ENCODE data around the gene ZBTB18.

ZBTB18 gene

DNA sequence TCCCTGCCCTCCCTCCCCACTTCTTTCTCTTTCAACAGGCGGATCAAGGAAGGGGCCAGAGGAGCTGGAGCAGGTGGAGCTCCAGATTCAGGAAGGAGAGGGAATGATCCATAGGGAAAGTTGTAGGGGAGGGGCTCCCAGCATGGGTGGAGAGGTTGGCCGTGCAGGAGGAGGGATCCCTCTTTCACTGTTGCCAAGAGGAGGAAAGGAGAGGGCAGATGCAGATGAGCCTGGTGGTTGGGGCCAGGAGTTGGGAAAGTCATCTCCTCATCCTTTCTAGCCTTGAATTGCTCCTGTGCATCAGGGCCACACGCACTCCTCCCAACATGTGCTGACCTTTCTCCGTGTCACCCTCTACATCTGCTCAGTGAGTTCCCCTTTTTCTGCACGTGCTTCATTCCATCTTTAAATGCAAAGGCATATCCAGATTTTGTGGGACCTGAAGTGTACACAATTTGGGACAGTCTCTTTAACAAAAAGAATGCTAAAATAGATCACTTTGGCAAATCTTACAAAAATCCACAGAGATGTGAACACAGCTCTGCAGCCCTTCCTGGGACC, 32.4 kb downstream of the ZBTB18 start:
- in situ Hi-C loops (cut with MboI; ENCODE audit: low pct_unique_long_range_greater_than_20kb, low sequenced_read_pairs, unreplicated experiment), result no loop called here
- DNase-seq (ENCODE audit: low spot score), result no peak

DNA sequence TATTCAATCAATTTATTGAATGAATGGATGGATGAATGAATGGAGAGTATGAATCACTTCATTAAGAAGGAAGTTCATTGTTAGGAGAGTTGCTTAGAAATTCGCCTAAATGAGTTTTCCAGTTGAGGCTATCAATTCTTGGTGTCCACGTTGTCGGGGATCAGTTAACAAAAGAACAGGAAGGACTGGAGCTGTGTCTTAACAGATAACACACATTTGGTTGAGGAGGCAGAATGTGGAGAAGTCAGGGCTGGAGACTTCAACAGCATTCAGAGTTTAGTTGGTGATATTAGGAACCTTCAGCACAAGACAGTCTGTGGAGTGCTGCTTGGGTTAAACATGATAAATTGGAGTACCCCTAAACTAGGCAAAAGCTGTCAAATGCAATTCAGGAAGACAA, 33.7 kb downstream of the ZBTB18 start:
- TF ChIP-seq, protein P1, sequence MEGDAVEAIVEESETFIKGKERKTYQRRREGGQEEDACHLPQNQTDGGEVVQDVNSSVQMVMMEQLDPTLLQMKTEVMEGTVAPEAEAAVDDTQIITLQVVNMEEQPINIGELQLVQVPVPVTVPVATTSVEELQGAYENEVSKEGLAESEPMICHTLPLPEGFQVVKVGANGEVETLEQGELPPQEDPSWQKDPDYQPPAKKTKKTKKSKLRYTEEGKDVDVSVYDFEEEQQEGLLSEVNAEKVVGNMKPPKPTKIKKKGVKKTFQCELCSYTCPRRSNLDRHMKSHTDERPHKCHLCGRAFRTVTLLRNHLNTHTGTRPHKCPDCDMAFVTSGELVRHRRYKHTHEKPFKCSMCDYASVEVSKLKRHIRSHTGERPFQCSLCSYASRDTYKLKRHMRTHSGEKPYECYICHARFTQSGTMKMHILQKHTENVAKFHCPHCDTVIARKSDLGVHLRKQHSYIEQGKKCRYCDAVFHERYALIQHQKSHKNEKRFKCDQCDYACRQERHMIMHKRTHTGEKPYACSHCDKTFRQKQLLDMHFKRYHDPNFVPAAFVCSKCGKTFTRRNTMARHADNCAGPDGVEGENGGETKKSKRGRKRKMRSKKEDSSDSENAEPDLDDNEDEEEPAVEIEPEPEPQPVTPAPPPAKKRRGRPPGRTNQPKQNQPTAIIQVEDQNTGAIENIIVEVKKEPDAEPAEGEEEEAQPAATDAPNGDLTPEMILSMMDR (IDR thresholded peaks at IDR 0.05; ENCODE audit: extremely low read depth, insufficient read depth, missing control alignments), result no peak
- DNase-seq (ENCODE audit: low spot score), result no peak
- in situ Hi-C loops (cut with MboI; ENCODE audit: low pct_unique_long_range_greater_than_20kb, low sequenced_read_pairs, unreplicated experiment), result no loop called here

More for the DNA sequence above, 32.4 kb downstream of the ZBTB18 start:
- TF ChIP-seq, protein P1 (IDR thresholded peaks at IDR 0.05; ENCODE audit: extremely low read depth, insufficient read depth, missing control alignments), result no peak

DNA sequence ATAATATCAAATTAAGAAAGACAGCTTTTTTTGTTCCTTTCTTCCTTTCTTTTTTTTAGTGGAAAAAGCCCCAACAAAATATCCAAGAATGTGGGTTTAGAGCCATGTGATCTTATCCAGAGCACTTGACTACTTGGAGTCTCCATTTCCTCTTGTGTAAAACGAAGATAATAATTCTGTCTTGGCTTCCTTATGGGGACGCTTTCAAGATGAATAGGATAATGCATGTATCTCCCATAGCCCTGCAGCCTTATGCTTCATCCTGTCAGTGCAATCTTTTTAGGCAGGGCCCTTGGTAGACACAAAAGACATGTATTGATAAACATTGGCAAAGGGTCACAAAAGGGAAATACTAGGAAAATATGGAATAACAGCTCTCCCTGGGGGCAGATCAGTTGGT, 34.8 kb downstream of the ZBTB18 start:
- TF ChIP-seq, protein P1 (IDR thresholded peaks at IDR 0.05; ENCODE audit: extremely low read depth, insufficient read depth, missing control alignments), result no peak
- in situ Hi-C loops (cut with MboI; ENCODE audit: low pct_unique_long_range_greater_than_20kb, low sequenced_read_pairs, unreplicated experiment), result no loop called here
- DNase-seq (ENCODE audit: low spot score), result no peak

DNA sequence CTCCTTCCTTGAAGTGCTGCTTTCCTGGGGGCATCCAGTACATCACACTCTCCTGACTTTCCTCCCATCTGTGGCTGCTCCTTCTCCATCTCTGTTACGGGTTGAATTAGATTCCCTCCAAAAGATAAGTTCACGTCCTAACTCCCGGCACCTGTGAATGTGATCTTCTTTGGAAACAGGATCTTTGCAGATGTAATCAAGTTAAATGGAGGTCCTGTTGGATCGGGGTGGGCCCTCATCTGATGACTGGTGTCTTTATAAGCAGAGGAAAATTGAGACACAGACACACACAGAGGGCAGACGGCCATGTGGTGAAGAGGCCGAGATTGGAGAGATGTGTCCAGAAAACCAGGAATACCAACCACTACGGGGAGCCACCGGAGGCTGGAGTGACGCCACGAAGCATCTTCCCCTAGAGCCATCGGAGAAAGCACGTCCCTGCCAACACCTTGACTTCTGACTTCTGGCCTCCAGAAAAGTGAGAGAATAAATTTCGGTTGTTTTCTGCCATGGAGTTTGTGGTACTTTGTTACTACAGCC, 36.0 kb downstream of the ZBTB18 start:
- in situ Hi-C loops (cut with MboI; ENCODE audit: low pct_unique_long_range_greater_than_20kb, low sequenced_read_pairs, unreplicated experiment), result no loop called here
- no peak for DNase-seq (ENCODE audit: low spot score)
- TF ChIP-seq, protein P1 (IDR thresholded peaks at IDR 0.05; ENCODE audit: extremely low read depth, insufficient read depth, missing control alignments), result no peak

DNA sequence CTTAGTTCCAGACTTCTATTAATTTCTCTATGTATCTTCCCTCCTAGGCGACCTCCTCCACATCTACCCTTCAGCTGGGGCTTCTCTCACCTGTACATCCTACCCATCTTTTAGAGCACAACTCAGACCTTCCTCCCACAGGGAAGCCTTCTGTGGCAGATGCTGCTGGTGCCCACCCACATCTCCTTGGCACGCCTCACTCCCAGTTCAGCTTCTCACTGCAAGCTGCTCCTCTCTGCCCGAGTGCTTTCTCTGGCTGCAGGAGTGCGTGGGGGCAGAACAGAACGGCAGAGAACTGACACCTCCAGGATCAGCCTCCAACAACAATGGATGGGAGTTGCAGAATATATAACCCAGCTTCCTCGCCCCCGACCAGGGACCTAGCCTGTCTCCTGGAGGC, 36.5 kb downstream of the ZBTB18 start:
- TF ChIP-seq, protein P1 (IDR thresholded peaks at IDR 0.05; ENCODE audit: extremely low read depth, insufficient read depth, missing control alignments), result no peak
- DNase-seq (ENCODE audit: low spot score), result no peak
- in situ Hi-C loops (cut with MboI; ENCODE audit: low pct_unique_long_range_greater_than_20kb, low sequenced_read_pairs, unreplicated experiment), result no loop called here

DNA sequence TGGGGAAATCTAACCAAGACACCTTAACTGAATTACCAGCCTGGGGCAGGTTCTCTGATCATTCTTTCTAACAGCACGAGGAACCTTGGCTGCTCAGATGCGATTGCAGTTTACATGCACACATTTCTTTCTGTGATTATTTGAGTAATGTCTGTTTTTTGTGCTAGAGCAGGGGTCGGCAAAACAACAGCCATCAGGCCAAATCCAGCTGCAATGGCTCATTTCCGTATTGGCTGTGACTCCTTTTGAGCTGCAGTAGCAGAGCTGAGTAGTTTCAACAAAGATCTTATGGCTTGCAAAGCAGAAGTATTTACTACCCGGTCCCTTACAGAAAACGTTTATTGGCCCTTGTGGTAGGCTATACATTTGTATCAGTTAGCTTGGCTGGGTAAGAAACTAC, 37.1 kb downstream of the ZBTB18 start:
- DNase-seq (ENCODE audit: low spot score), result no peak
- in situ Hi-C loops (cut with MboI; ENCODE audit: low pct_unique_long_range_greater_than_20kb, low sequenced_read_pairs, unreplicated experiment), result no loop called here
- TF ChIP-seq, protein P1 (IDR thresholded peaks at IDR 0.05; ENCODE audit: extremely low read depth, insufficient read depth, missing control alignments), result no peak
